Measurements from ENCODE around the gene TTC27. TPM values are rescaled to one million over a fixed set of nuclear protein-coding genes. Genes with fewer than 3 reads are reported as not detected.

The TTC27 gene
- total and polyA plus RNA-seq, 8 donors, result 9.9 to 26.9 (median 22.5) TPM

- no peak for ATAC-seq
- intact Hi-C loops (cut with DNase I), result no loop called here
- Histone ChIP-seq H3K36me3 (peaks cover 0 to 6% of the 10 kb centered on the region in 2 donors), H3K4me1 (no peaks in the 10 kb centered on the region), H3K27ac (no peak overlapping the region), H3K4me3 (no peak overlapping the region), H3K9me3 (no peaks in the 10 kb centered on the region), H3K27me3 (no peaks in the 10 kb centered on the region)
- DNase-seq, result no peak
- no peak for TF ChIP-seq CTCF (IDR thresholded peaks at IDR 0.05)
Observed at GRCh38 chr2:32683520-32684086, 55.8 kb downstream of the TTC27 start.

GRCh38 chr2:32688541-32688940 is 60.7 kb downstream of the TTC27 start:
- H3K9me3 ChIP-seq, result no peaks in the 10 kb centered on the region
- H3K27me3 ChIP-seq, result no peaks in the 10 kb centered on the region
- intact Hi-C loops (cut with DNase I), result no loop called here
- ATAC-seq (no peak), DNase-seq (no peak)
- no peaks in the 10 kb centered on the region for H3K36me3 ChIP-seq
- H3K27ac ChIP-seq, result no peak overlapping the region
- TF ChIP-seq CTCF (IDR thresholded peaks at IDR 0.05), result no peak
- no peaks in the 10 kb centered on the region for H3K4me1 ChIP-seq
- H3K4me3 ChIP-seq, result no peak overlapping the region

GRCh38 chr2:32691678-32692077 is 63.8 kb downstream of the TTC27 start:
- Histone ChIP-seq H3K36me3 (no peaks in the 10 kb centered on the region), H3K27ac (no peak overlapping the region), H3K4me1 (no peaks in the 10 kb centered on the region), H3K4me3 (no peak overlapping the region), H3K9me3 (no peaks in the 10 kb centered on the region), H3K27me3 (no peaks in the 10 kb centered on the region)
- intact Hi-C loops (cut with DNase I), result no loop called here
- no peak for DNase-seq
- no peak for TF ChIP-seq CTCF (IDR thresholded peaks at IDR 0.05)
- no peak for ATAC-seq

- DNase-seq, result no peak
- H3K27me3 ChIP-seq, result no peaks in the 10 kb centered on the region
- H3K4me1 ChIP-seq, result no peaks in the 10 kb centered on the region
- intact Hi-C loops (cut with DNase I), result no loop called here
- no peaks in the 10 kb centered on the region for H3K36me3 ChIP-seq
- no peak overlapping the region for H3K27ac ChIP-seq
- no peaks in the 10 kb centered on the region for H3K9me3 ChIP-seq
- TF ChIP-seq CTCF (IDR thresholded peaks at IDR 0.05), result no peak
- no peak overlapping the region for H3K4me3 ChIP-seq
- ATAC-seq, result no peak
Observed at GRCh38 chr2:32696439-32696838, 68.6 kb downstream of the TTC27 start.

- Histone ChIP-seq H3K4me3 (no peak overlapping the region), H3K9me3 (no peaks in the 10 kb centered on the region), H3K36me3 (no peaks in the 10 kb centered on the region), H3K27me3 (no peaks in the 10 kb centered on the region), H3K4me1 (no peaks in the 10 kb centered on the region), H3K27ac (no peak overlapping the region)
- intact Hi-C loops (cut with DNase I), result no loop called here
- no peak for DNase-seq
- TF ChIP-seq CTCF (IDR thresholded peaks at IDR 0.05), result no peak
- ATAC-seq, result no peak
Observed at GRCh38 chr2:32697156-32697555, 69.3 kb downstream of the TTC27 start.

Measured in left lung (tissue), 10 donors.